ENCODE results near the gene NOD1. TPM values are rescaled to one million over a fixed set of nuclear protein-coding genes. Genes with fewer than 3 reads are reported as not detected.

Gene NOD1
- total and polyA plus RNA-seq, 8 donors = 1.9 to 9.9 (median 3.3) TPM

- TF ChIP-seq, protein P1, sequence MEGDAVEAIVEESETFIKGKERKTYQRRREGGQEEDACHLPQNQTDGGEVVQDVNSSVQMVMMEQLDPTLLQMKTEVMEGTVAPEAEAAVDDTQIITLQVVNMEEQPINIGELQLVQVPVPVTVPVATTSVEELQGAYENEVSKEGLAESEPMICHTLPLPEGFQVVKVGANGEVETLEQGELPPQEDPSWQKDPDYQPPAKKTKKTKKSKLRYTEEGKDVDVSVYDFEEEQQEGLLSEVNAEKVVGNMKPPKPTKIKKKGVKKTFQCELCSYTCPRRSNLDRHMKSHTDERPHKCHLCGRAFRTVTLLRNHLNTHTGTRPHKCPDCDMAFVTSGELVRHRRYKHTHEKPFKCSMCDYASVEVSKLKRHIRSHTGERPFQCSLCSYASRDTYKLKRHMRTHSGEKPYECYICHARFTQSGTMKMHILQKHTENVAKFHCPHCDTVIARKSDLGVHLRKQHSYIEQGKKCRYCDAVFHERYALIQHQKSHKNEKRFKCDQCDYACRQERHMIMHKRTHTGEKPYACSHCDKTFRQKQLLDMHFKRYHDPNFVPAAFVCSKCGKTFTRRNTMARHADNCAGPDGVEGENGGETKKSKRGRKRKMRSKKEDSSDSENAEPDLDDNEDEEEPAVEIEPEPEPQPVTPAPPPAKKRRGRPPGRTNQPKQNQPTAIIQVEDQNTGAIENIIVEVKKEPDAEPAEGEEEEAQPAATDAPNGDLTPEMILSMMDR (IDR thresholded peaks at IDR 0.05) = no peak
- ATAC-seq (no peak), FAIRE-seq (no peak), DNase-seq (no peak)
- peaks cover 5 to 20% (median 11%) of the 10 kb centered on the region in 3 donors for H3K4me1 ChIP-seq
- no peaks in the 10 kb centered on the region for H3K27me3 ChIP-seq
- H3K27ac ChIP-seq = no peak overlapping the region
- intact Hi-C loops (cut with DNase I) = no loop called here
- no peaks in the 10 kb centered on the region for H3K9me3 ChIP-seq
- H3K36me3 ChIP-seq = no peaks in the 10 kb centered on the region
- 72 to 85% methylated on average over 4 of the region's 4 CpGs for WGBS, 2 donors
- H3K4me3 ChIP-seq = no peak overlapping the region
Observed at GRCh38 chr7:30466266-30466665, 12.3 kb downstream of the NOD1 start.

GRCh38 chr7:30465811-30466180 lies 12.8 kb downstream of the NOD1 start:
- Histone ChIP-seq H3K4me1 (peaks cover 5 to 17% (median 8%) of the 10 kb centered on the region in 3 donors), H3K27me3 (no peaks in the 10 kb centered on the region), H3K9me3 (no peaks in the 10 kb centered on the region), H3K36me3 (no peaks in the 10 kb centered on the region), H3K4me3 (no peak overlapping the region), H3K27ac (no peak overlapping the region)
- TF ChIP-seq, protein P1 (IDR thresholded peaks at IDR 0.05) = no peak
- intact Hi-C loops (cut with DNase I) = no loop called here
- FAIRE-seq (no peak), DNase-seq (no peak), ATAC-seq (no peak)
- 86 to 95% methylated on average over 2 of the region's 2 CpGs for WGBS, 2 donors

- intact Hi-C loops (cut with DNase I) = no loop called here
- FAIRE-seq (no peak), ATAC-seq (no peak), DNase-seq (no peak)
- H3K27me3 ChIP-seq = no peaks in the 10 kb centered on the region
- WGBS, 2 donors = 88 to 89% methylated on average over 5 of the region's 5 CpGs
- no peak overlapping the region for H3K27ac ChIP-seq
- TF ChIP-seq, protein P1 (IDR thresholded peaks at IDR 0.05) = no peak
- no peaks in the 10 kb centered on the region for H3K36me3 ChIP-seq
- H3K4me1 ChIP-seq = peaks cover 5 to 12% (median 6%) of the 10 kb centered on the region in 3 donors
- H3K4me3 ChIP-seq = no peak overlapping the region
- no peaks in the 10 kb centered on the region for H3K9me3 ChIP-seq
Observed at GRCh38 chr7:30465046-30465810, 13.4 kb downstream of the NOD1 start.

- H3K36me3 ChIP-seq = no peaks in the 10 kb centered on the region
- ATAC-seq (peak in 1 of 4 donors; percentile 13), DNase-seq (no peak), FAIRE-seq (no peak)
- no peaks in the 10 kb centered on the region for H3K27me3 ChIP-seq
- whole genome bisulfite sequencing, 2 donors = 75 to 82% methylated on average over 5 of the region's 5 CpGs
- H3K9me3 ChIP-seq = no peaks in the 10 kb centered on the region
- H3K4me1 ChIP-seq = peaks cover 0 to 3% (median 0%) of the 10 kb centered on the region in 3 donors
- intact Hi-C loops (cut with DNase I) = no loop called here
- H3K4me3 ChIP-seq = no peak overlapping the region
- TF ChIP-seq, protein P1 (IDR thresholded peaks at IDR 0.05) = no peak
- H3K27ac ChIP-seq = no peak overlapping the region
Observed at GRCh38 chr7:30464231-30464671, 14.3 kb downstream of the NOD1 start.

Data from pancreas (tissue), 10 donors.